HepG2 (cell line): ENCODE results near the gene PKD2L1. TPM values are rescaled to one million over a fixed set of nuclear protein-coding genes. Genes with fewer than 3 reads are reported as not detected.

Source experiments
- AKAP8 ChIP-seq: sonication (generic); formaldehyde crosslinking; IDR thresholded peaks from 2 replicates; pipeline ENCODE4 v1.5.1; 2020; ENCODE audit warnings: mild to moderate bottlenecking, missing genetic modification reagents
- ARID3A ChIP-seq: IDR thresholded peaks from 2 replicates; pipeline ENCODE4 v1.6.1; 2012; ENCODE audit warnings: low read depth, low read length, improper control_type of control experiment
- DMAP1 ChIP-seq: IDR thresholded peaks from 2 replicates; pipeline ENCODE4 v1.6.1; 2016
- DPF2 ChIP-seq: sonication (generic); formaldehyde crosslinking; IDR thresholded peaks from 2 replicates; pipeline ENCODE4 v1.4.0; 2020; ENCODE audit warnings: mild to moderate bottlenecking, low read depth, missing genetic modification reagents, borderline replicate concordance
- HDAC2 ChIP-seq: sonication (generic); formaldehyde crosslinking; IDR thresholded peaks from 2 replicates; pipeline ENCODE4 v1.4.0; 2020; ENCODE audit warnings: missing genetic modification reagents
- KDM2A ChIP-seq: sonication (generic); formaldehyde crosslinking; IDR thresholded peaks from 2 replicates; pipeline ENCODE4 v1.4.0; 2020; ENCODE audit warnings: low read depth, missing genetic modification reagents, borderline replicate concordance
- MAX ChIP-seq: IDR thresholded peaks from 2 replicates; pipeline ENCODE4 v1.6.1; 2012; ENCODE audit warnings: inconsistent platforms
- MED13 ChIP-seq: sonication (generic); formaldehyde crosslinking; IDR thresholded peaks from 2 replicates; pipeline ENCODE4 v1.5.0; 2020; ENCODE audit warnings: missing genetic modification reagents
- MYC ChIP-seq: sonication (generic); formaldehyde crosslinking; IDR thresholded peaks from 2 replicates; pipeline ENCODE4 v1.9.0; 2021; ENCODE audit warnings: missing genetic modification reagents, borderline replicate concordance
- NR2F6 ChIP-seq, 2 experiments: IDR thresholded peaks; 2 replicates each; pipeline ENCODE4 v1.6.1; 2016; ENCODE audit warnings: antibody characterized with exemption in 1 of 2, mild to moderate bottlenecking in 1 of 2
- POLR2G ChIP-seq: fragments of 200-400 bp; formaldehyde crosslinking; IDR thresholded peaks from 2 replicates; pipeline ENCODE4 v1.6.1; 2018; ENCODE audit warnings: mild to moderate bottlenecking, low read depth, low read length, moderate library complexity
- PPARG ChIP-seq: conservative IDR thresholded peaks from 2 replicates; pipeline ENCODE4 v1.6.1; 2016; ENCODE audit warnings: missing biosample characterization, missing genetic modification reagents
- RAD21 ChIP-seq: fragments of 450-650 bp; formaldehyde crosslinking; IDR thresholded peaks from 2 replicates; pipeline ENCODE4 v1.5.0; 2020; ENCODE audit warnings: mild to moderate bottlenecking
- RXRB ChIP-seq: IDR thresholded peaks from 2 replicates; pipeline ENCODE4 v1.6.1; 2016; ENCODE audit warnings: borderline replicate concordance, missing genetic modification reagents, missing compliant biosample characterization
- TBX2 ChIP-seq: sonication (generic); formaldehyde crosslinking; IDR thresholded peaks from 2 replicates; pipeline ENCODE4 v1.5.0; 2020; ENCODE audit warnings: missing genetic modification reagents, mild to moderate bottlenecking, borderline replicate concordance
- TEF ChIP-seq: sonication (generic); formaldehyde crosslinking; IDR thresholded peaks from 2 replicates; pipeline ENCODE4 v1.5.0; 2020; ENCODE audit warnings: missing genetic modification reagents
- TP53 ChIP-seq: sonication (generic); formaldehyde crosslinking; conservative IDR thresholded peaks from 2 replicates; pipeline ENCODE4 v1.4.0; 2020; ENCODE audit warnings: missing genetic modification reagents
- ZNF431 ChIP-seq: sonication (generic); formaldehyde crosslinking; IDR thresholded peaks from 2 replicates; pipeline ENCODE4 v1.9.0; 2022; ENCODE audit warnings: missing genetic modification reagents, low read depth, mild to moderate bottlenecking, borderline replicate concordance
- ZNF577 ChIP-seq: sonication (generic); formaldehyde crosslinking; IDR thresholded peaks from 2 replicates; pipeline ENCODE4 v1.4.0; 2020; ENCODE audit warnings: mild to moderate bottlenecking, low read depth, missing genetic modification reagents, borderline replicate concordance
- ZNF747 ChIP-seq: sonication (generic); formaldehyde crosslinking; IDR thresholded peaks from 2 replicates; pipeline ENCODE4 v1.8.1; 2023; ENCODE audit warnings: missing genetic modification reagents, mild to moderate bottlenecking, borderline replicate concordance
- ZNF841 ChIP-seq: sonication (generic); formaldehyde crosslinking; IDR thresholded peaks from 2 replicates; pipeline ENCODE4 v1.8.1; 2023; ENCODE audit warnings: missing genetic modification reagents, borderline replicate concordance
- polyA plus RNA-seq, 8 experiments: library from polyadenylated mRNA; depleted of rRNA in 3 of 8; stranded (reverse) in 7 of 8; unstranded in 1 of 8; fragments of >200 nt; fragmentation: Illumina TruSeq in 4 of 8; extraction: Trizol in 4 of 8; gene quantifications; 2 replicates each; pipeline versions ENCODE4 v1.2.1 to v1.2.3, GENCODE V29; 2011 to 2016; ENCODE audit warnings: low read depth in 4 of 8, missing spikeins in 1 of 8, mixed read lengths in 1 of 8; ENCODE audit not compliant: insufficient read depth in 1 of 8
- total RNA-seq, 5 experiments: library from RNA; depleted of rRNA; stranded (reverse); fragments of >200 nt; fragmentation: Illumina TruSeq; extraction: Trizol; gene quantifications; 2 replicates each; pipeline ENCODE4 v1.2.3, GENCODE V29; 2016; ENCODE audit warnings: low read depth in 1 of 5
- TF ChIP-seq, protein P1 (sequence below): sonication (generic); formaldehyde crosslinking; IDR thresholded peaks from 2 replicates; pipeline ENCODE4 v1.4.0; 2020; ENCODE audit warnings: missing genetic modification reagents
- TF ChIP-seq, protein P2 (sequence below): sonication (generic); formaldehyde crosslinking; IDR thresholded peaks from 2 replicates; pipeline ENCODE4 v1.4.0; 2020; ENCODE audit warnings: mild to moderate bottlenecking, missing genetic modification reagents

PKD2L1 gene
- total and polyA plus RNA-seq, 2 of the 13 experiments (the other 11 are each of a cell fraction or from before 2014, with no cell fraction given): 0.07 to 0.15 TPM

DNA sequence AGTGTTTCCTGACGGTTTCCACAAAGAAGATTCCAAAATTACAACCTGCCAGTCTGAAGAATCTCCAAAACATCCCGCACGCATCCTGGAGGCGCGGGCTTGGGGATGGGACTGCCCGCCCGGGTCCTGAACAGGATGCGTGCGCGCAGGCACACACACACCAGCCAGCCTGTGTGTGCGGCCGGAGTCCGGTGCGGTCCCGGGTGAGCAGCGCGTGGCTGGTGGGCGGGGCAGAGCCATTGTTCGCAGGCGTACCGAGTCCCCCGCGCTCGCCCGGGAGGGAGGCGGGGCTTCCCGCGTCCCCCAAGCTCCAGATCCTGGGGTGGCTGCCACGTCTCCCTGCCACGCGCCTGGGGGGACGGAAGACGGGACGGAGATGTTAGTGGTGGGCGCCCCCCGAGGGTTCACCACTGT is 16.3 kb upstream of the PKD2L1 start (continued):
- TF ChIP-seq, protein P1, sequence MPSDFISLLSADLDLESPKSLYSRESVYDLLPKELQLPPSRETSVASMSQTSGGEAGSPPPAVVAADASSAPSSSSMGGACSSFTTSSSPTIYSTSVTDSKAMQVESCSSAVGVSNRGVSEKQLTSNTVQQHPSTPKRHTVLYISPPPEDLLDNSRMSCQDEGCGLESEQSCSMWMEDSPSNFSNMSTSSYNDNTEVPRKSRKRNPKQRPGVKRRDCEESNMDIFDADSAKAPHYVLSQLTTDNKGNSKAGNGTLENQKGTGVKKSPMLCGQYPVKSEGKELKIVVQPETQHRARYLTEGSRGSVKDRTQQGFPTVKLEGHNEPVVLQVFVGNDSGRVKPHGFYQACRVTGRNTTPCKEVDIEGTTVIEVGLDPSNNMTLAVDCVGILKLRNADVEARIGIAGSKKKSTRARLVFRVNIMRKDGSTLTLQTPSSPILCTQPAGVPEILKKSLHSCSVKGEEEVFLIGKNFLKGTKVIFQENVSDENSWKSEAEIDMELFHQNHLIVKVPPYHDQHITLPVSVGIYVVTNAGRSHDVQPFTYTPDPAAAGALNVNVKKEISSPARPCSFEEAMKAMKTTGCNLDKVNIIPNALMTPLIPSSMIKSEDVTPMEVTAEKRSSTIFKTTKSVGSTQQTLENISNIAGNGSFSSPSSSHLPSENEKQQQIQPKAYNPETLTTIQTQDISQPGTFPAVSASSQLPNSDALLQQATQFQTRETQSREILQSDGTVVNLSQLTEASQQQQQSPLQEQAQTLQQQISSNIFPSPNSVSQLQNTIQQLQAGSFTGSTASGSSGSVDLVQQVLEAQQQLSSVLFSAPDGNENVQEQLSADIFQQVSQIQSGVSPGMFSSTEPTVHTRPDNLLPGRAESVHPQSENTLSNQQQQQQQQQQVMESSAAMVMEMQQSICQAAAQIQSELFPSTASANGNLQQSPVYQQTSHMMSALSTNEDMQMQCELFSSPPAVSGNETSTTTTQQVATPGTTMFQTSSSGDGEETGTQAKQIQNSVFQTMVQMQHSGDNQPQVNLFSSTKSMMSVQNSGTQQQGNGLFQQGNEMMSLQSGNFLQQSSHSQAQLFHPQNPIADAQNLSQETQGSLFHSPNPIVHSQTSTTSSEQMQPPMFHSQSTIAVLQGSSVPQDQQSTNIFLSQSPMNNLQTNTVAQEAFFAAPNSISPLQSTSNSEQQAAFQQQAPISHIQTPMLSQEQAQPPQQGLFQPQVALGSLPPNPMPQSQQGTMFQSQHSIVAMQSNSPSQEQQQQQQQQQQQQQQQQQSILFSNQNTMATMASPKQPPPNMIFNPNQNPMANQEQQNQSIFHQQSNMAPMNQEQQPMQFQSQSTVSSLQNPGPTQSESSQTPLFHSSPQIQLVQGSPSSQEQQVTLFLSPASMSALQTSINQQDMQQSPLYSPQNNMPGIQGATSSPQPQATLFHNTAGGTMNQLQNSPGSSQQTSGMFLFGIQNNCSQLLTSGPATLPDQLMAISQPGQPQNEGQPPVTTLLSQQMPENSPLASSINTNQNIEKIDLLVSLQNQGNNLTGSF (CRISPR knock-in tag): no peak
- no peak for TF ChIP-seq ARID3A
- peak; percentile 55; the same call in 1 of the 2 replicates for TF ChIP-seq TP53 (CRISPR knock-in tag)
- TF ChIP-seq ZNF747 (CRISPR knock-in tag): 0 out of 2 replicates have a peak, but pooled peaks have one; percentile 74
- TF ChIP-seq AKAP8 (CRISPR knock-in tag): peak; percentile 56; the same call in 1 of the 2 replicates
- TF ChIP-seq HDAC2 (CRISPR knock-in tag): peak; percentile 82
- TF ChIP-seq MYC: peak; percentile 96
- TF ChIP-seq TBX2 (CRISPR knock-in tag): peak; percentile 83
- TF ChIP-seq KDM2A (CRISPR knock-in tag): peak; percentile 85
- TF ChIP-seq ZNF577 (CRISPR knock-in tag): no peak
- TF ChIP-seq NR2F6 (IDR thresholded peaks at IDR 0.05): no peak
- TF ChIP-seq NR2F6 (CRISPR knock-in tag; IDR thresholded peaks at IDR 0.05): peak; percentile 78
- no peak; the same call in 1 of the 2 replicates for TF ChIP-seq ZNF841
- TF ChIP-seq, protein P2, sequence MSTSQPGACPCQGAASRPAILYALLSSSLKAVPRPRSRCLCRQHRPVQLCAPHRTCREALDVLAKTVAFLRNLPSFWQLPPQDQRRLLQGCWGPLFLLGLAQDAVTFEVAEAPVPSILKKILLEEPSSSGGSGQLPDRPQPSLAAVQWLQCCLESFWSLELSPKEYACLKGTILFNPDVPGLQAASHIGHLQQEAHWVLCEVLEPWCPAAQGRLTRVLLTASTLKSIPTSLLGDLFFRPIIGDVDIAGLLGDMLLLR (CRISPR knock-in tag): peak; percentile 69
- TF ChIP-seq TEF (CRISPR knock-in tag): no peak
- TF ChIP-seq RXRB (CRISPR knock-in tag): peak; percentile 84; the same call in 1 of the 2 replicates
- 0 out of 2 replicates have a peak, but pooled peaks have one; percentile 46 for TF ChIP-seq MED13 (CRISPR knock-in tag)
- TF ChIP-seq ZNF431 (CRISPR knock-in tag): peak; percentile 16; the same call in 1 of the 2 replicates
- TF ChIP-seq RAD21: no peak
- TF ChIP-seq PPARG (CRISPR knock-in tag): peak; percentile 63; the same call in 1 of the 2 replicates
- TF ChIP-seq POLR2G: peak; percentile 45
- peak; percentile 96 for TF ChIP-seq MAX
- peak; percentile 80; the same call in 1 of the 2 replicates for TF ChIP-seq DMAP1 (CRISPR knock-in tag)
- 0 out of 2 replicates have a peak, but pooled peaks have one; percentile 43 for TF ChIP-seq DPF2 (CRISPR knock-in tag)
